ENCODE measurements around the gene ALDH1L1.

ALDH1L1 gene

GRCh38 chr3:126180477-126181397 is at the start of gene ALDH1L1:
TSS of gene ALDH1L1 (minus strand) at chr3:126180586. CDS start at chr3:126160979, 19,607 bp downstream.
- peak; percentile 41 for DNase-seq

GRCh38 chr3:126226374-126226773 is 46.0 kb upstream of the ALDH1L1 start:
- DNase-seq: no peak

GRCh38 chr3:126216416-126216815 is 36.0 kb upstream of the ALDH1L1 start:
- DNase-seq: no peak

GRCh38 chr3:126213379-126214028 is 33.1 kb upstream of the ALDH1L1 start:
- no peak for DNase-seq

DNA sequence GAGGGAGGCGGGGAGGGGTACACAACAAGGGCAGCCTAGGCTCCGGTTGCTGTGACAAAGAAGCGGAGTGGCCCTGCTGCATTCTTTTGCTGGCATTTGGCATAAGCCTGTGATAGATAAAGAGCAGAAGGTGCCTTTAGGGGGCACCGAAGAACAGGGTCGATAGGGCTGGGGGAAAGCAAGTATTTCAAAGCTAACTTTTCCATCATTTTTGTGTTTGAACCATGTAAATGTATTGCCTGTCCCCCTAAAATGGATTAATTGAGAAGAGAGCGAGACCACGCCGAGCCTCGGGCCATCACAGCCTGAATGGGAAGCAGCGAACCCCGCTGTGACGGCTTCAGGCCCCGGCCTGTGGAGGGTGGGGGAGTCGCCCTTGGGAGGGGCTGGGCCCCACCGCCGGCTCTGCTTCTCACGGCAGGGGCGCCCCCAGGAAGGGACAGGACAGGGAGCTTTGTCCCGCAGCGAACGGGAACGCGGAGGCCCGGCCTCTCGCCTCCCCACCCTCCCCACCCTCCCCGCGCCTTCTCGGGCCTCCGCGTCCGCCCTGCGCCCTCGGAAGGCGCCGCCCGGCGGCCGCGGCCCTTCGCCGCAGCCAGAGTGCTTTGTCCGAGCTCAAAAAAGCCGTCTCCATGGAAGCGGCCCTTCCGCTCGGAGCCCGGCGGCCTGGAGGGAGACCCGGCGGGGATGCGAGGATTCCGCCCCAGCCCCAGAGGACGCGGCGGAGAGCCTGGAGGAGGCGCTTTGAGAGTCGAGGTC is 32.4 kb upstream of the ALDH1L1 start:
- DNase-seq: peak; percentile 41

DNA sequence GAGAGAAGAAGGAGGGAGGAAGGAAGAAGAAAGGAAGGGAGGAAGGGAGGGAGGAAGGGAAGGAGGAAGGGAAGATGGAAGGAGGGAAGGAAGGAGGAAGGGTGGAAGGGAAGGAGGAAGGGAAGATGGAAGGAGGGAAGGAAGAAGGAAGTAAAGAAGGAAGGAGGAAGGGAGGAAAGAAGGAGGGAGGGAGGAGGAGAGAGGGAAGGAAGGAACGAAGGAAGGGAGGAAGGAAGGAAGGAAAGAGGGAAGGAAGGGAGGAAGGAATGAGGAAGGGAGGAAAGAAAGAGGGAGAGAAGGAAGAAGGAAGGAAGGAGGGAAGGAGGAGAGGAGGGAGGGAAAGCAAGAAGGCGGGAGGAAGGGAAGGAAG is 31.8 kb upstream of the ALDH1L1 start:
- DNase-seq: no peak

DNA sequence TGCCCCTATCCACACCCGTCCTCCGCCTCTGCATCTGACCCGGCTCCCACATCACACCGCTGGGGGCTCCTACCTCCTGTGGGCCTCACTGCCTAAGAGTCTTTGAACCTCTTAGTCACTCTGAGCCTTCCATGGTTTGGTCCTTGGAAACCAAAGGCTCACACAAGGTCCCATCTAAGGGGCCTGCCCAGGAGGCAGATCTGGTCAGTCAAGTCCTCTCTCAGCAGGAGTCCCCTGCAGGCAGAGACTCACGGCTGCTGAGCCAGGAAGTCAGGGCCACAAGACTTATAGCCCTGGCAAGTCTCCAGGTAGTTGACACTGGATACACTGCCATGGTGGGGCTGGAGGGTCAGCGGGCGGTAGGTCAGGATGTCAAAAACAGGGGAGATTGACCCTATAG is 31.2 kb upstream of the ALDH1L1 start:
- DNase-seq: no peak

- DNase-seq: no peak
These were observed 30.2 kb upstream of the ALDH1L1 start for GRCh38 chr3:126210606-126211005.

DNA sequence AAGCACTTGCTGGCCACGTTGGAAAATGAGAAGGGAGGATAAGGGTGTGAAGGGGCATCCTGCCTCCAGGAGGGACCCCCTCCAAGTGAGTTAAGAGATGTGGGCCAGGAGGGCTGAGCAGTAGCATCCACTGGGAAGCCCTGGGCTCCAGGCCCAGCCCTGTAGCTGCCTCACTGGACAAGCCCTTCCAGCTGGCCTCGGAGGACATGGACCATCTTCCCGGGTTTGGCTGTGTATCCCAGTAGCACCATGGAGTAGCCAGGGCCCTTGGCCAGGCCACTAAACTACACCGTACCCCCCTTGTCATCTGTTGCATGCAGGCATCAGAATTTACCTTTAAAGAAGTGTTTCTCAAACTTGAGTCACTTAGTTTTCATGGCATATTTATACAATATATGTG is 29.4 kb upstream of the ALDH1L1 start:
- DNase-seq: no peak

DNA sequence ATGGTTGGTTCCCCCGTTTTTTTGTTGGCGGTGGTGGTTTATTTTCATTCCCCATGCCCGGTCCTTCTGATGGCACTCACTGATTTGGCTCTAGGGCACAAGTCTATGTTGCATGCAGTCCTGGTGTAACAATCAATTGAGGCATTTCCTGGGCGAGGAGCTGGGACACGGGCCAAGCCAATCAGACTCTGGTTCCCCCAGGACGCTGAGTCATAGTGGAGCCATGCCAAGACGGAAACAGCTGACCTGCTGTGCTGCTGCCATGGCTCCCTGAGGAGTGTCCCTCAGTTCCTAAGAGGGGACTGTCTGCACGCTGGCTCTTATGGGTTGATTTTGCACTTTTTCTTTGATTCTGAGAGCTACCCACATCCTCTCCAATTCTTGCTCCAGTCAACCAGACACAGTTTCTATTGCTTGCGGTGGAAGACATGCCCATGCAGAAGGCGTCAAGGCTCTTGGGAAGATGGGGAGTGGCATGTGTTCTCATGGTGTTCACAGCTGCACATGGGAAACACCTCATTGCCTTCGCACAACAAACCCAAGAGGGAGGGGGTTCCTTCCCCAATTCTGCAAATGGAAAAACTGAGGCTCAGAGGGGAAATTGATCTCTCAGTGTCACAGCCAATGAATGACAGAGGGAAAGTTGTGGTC is 28.3 kb upstream of the ALDH1L1 start:
- peak; percentile 88 for DNase-seq

DNA sequence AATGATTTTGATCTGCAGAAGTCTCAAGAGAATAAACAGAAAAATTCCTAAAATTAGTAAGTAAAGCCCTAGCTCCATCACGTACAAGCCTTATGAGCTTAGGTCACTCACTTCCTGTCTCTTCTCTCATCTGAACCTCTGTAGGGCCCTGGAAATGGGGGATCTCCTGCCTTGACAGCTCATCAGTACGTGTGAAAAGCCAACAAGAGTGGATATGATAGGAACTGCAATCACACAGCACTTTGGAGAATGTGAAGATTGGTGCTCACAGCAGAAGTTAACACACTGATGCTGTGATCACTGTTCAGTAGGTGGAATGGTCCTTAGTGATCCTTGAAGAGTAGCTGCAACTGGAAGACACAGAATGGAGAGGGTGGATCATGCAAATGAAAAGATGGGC is 27.8 kb upstream of the ALDH1L1 start:
- no peak for DNase-seq

DNA sequence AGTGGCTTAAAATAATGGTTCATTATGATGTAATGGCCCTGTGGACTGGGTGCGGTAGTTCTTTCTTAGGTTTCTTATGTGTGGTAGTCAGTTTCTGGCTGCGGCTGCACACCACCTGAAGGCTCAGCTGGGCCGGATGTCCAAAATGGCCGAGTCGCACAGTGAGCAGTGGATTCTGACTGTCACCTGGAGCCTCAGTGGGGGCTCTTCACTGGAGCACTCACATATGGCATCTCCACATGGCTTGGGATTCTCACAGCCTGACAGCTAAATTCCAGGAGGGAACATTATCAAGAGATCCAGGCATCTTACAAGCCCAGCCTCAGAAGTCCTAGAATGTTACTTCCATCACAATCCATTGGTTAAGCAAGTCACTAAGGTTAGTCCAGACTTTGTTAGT is 26.8 kb upstream of the ALDH1L1 start:
- no peak for DNase-seq

- DNase-seq: no peak
These were observed 25.6 kb upstream of the ALDH1L1 start for GRCh38 chr3:126205717-126206655.

DNA sequence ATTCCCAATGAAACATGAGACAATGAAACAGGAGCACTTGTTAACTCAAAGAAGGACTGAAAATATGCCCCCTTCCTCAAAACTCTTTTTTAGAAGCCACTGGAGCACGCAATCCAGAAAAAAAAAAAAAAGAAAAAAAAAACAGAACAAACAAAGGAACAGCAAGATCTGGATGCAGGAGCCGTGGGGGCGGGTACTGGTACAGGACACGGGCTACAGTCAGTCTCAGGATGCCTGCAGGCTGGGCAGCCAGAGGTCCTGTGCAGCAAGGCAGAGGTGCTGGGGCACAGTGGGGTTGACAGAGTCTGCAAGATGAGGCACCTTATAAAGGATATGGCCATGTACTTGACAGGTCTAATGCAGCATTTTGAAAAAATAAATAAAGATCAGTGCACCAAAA is 22.3 kb upstream of the ALDH1L1 start:
- DNase-seq: no peak

GRCh38 chr3:126202276-126202675 is 21.9 kb upstream of the ALDH1L1 start:
- no peak for DNase-seq

DNA sequence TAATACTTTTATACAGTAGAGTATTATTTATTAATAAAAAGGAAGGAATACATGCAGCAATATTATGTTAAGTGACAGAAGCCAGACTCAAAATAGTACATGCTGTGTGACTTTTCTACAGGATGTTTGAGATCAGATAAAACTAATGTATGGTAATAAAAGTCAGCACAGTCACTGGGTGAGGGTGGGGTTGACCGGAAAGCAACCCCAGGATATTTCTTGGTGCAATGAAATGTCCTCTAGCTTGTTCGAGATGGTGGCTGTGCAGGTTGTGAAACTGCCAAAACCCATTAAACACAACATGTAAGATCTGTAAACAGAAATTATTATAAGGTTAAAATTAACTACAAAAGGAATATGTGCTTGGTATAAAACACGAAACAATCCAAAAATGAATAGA is 20.8 kb upstream of the ALDH1L1 start:
- no peak for DNase-seq

- DNase-seq: no peak
These were observed 20.1 kb upstream of the ALDH1L1 start for GRCh38 chr3:126200534-126200933.

DNA sequence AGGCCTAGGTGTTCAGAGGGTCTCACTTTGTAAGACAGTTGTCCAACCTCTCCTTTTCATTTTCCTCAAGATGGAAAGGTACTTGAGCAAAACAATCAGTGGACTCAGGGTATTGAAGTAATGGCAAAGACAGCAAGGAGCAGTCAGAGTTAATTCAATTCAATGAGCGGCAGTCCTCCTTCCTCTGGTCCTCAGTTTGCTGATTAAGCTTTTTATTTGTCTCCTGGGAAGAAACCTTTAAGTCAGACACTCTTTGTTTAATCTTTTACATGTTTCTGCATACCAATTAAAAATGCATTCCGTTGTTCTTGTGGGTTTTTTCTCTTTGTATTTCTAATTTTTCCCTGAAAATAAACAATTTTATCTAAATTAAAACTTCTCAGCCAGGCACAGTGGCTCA is 18.9 kb upstream of the ALDH1L1 start:
- DNase-seq: no peak

DNA sequence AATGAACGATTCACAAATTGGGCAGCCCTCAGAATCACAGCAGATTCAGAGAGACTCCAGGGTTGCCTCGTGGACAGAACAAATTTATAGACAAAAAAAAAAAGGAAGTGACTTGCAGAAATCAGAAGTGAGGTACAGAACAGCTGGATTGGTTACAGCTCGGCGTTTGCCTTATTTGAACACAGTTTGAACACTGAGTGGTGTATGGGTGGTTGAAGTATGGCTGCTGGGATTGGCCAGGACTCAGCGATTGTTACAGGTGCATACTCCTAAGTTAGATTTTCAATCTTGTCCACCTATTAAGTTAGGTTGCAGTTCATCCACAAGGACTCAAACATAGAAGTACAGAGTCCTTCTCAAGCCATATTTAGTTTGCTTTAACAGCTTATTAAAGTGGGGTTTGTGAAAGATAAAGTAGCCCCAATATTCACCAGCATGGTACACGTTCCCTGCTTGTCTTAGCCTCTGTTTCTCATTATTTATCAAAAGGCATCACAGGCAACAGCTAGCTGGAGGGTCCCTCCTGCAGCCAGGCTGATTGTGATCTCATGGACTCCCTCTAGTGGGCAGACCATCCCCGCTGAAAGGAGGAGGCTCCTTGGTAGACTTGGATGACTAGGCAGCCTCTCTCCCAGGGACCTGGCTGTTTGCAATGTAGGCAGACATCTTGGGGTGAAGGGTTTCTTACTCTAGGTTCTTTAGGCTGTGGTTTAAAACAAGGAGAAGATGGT is 17.6 kb upstream of the ALDH1L1 start:
- DNase-seq: no peak

- no peak for DNase-seq
These were observed 17.0 kb upstream of the ALDH1L1 start for GRCh38 chr3:126197343-126197742.

DNA sequence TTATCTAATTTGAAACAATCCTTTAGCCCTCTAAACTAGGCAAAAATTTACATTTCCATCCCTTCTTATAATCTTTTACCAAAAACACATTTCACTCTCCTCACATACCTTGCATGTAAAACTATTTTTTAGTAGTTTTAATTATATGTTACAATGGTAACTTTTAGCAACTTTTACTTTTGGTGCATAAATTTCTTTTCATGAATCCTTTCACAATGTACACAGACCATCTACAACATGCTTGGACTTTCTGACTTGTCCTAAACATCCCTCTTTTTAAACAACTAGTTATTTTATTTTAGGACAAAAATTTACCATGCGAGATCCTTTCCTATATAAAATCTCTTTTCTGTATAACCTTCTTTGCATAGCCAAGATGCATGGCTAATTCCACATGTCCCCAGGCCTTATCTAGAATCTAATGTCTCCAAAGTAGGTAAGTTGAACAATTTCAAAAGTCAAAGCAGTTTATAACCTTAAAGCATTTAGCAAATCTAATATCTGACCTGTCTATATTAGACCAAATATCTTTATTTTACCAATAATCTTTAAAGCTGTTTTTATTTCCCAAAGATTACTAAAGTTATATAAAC is 14.4 kb upstream of the ALDH1L1 start:
- no peak for DNase-seq

Measured in DMS79 (cell line).